KBM-7 (cell line): ENCODE measurements around the gene LNX1.
"Not testable (repeated sequence)": the region's sequence is repeated elsewhere in the genome, so short reads cannot be mapped to it uniquely, and the experiment has no call there.

ENCODE experiments used
- DNase-seq: peaks from one replicate; pipeline ENCODE4 v3.0.0-alpha.2; 2015
- in situ Hi-C: fragments of 300-500 bp; cut with MboI; formaldehyde crosslinking; loops from 2 replicates; pipeline ENCODE4 v1.14.3; 2020; ENCODE audit warnings: low sequenced_read_pairs, low pct_unique_long_range_greater_than_20kb, mixed read lengths

The LNX1 gene

GRCh38 chr4:53481586-53481985 is 109.7 kb downstream of the LNX1 start:
- in situ Hi-C loops = no loop called here
- no peak for DNase-seq

- DNase-seq = no peak
- in situ Hi-C loops = no loop called here
Measured at GRCh38 chr4:53480909-53481308, 110.4 kb downstream of the LNX1 start.

GRCh38 chr4:53479736-53480525 is 111.4 kb downstream of the LNX1 start:
- in situ Hi-C loops = no loop called here
- no peak for DNase-seq

- in situ Hi-C loops = no loop called here
- no peak for DNase-seq
Measured at GRCh38 chr4:53478671-53479456, 112.4 kb downstream of the LNX1 start.

- in situ Hi-C loops = no loop called here
- no peak for DNase-seq
Measured at GRCh38 chr4:53477636-53478035, 113.7 kb downstream of the LNX1 start.

- in situ Hi-C loops = no loop called here
Measured at GRCh38 chr4:53477038-53477565, 114.2 kb downstream of the LNX1 start.

GRCh38 chr4:53476232-53477037 is 114.9 kb downstream of the LNX1 start:
- in situ Hi-C loops = no loop called here
- DNase-seq = no peak

More at GRCh38 chr4:53477038-53477565, 114.2 kb downstream of the LNX1 start:
- DNase-seq = no peak

GRCh38 chr4:53466576-53466975 is 124.7 kb downstream of the LNX1 start:
- DNase-seq, in situ Hi-C loops: not testable (repeated sequence)

- DNase-seq = no peak
- in situ Hi-C loops = no loop called here
Measured at GRCh38 chr4:53465891-53466290, 125.4 kb downstream of the LNX1 start.

GRCh38 chr4:53465281-53465680 is 126.0 kb downstream of the LNX1 start:
- DNase-seq = no peak
- in situ Hi-C loops = no loop called here

- DNase-seq = no peak
- in situ Hi-C loops = no loop called here
Measured at GRCh38 chr4:53463340-53463739, 127.9 kb downstream of the LNX1 start.

GRCh38 chr4:53461244-53461643 is 130.0 kb downstream of the LNX1 start:
- in situ Hi-C loops = no loop called here

GRCh38 chr4:53459548-53459947 is 131.7 kb downstream of the LNX1 start:
- DNase-seq = no peak
- in situ Hi-C loops = no loop called here

More at GRCh38 chr4:53461244-53461643, 130.0 kb downstream of the LNX1 start:
- no peak for DNase-seq

GRCh38 chr4:53456178-53456577 is 135.1 kb downstream of the LNX1 start:
- in situ Hi-C loops = no loop called here
- no peak for DNase-seq

GRCh38 chr4:53455766-53456165 is 135.5 kb downstream of the LNX1 start:
- DNase-seq = no peak
- in situ Hi-C loops = no loop called here

GRCh38 chr4:53453385-53453784 is 137.9 kb downstream of the LNX1 start:
- in situ Hi-C loops = no loop called here
- no peak for DNase-seq

GRCh38 chr4:53450773-53451172 is 140.5 kb downstream of the LNX1 start:
- DNase-seq = no peak
- in situ Hi-C loops = no loop called here

- DNase-seq = no peak
- in situ Hi-C loops = no loop called here
Measured at GRCh38 chr4:53444954-53445353, 146.3 kb downstream of the LNX1 start.

GRCh38 chr4:53441564-53441963 is 149.7 kb downstream of the LNX1 start:
- no peak for DNase-seq
- in situ Hi-C loops = no loop called here
